HepG2 (cell line): Measurements from ENCODE around the gene VPS37D. TPM values are rescaled to one million over a fixed set of nuclear protein-coding genes. Genes with fewer than 3 reads are reported as not detected.
A peak's percentile ranks its signal among the peaks of the same experiment; 100 is the strongest.

ENCODE experiments used
- ATAC-seq: fragments of 200-7000 bp; cut with Tn5 transposase; 3 replicates; pipeline ENCODE4 v1.9.1; 2020; ENCODE audit warnings: mild to moderate bottlenecking, moderate library complexity
- BruUV-seq: library from RNA; stranded (reverse); fragments of 400-500 nt; replicated peaks from 2 replicates; lab custom pipeline; 2021; lab: Mats Ljungman, UMichigan
- CTCF ChIA-PET: fragments of 300-600 bp; formaldehyde crosslinking; extraction: SDS; loops from one replicate; lab custom pipeline; 2021; ENCODE audit warnings: low total read pairs, inconsistent platforms, low intra/inter-chr PET ratio; lab: Yijun Ruan, JAX
- POLR2A ChIA-PET: fragments of 350-600 bp; sonication (Branson Sonifier 250); formaldehyde crosslinking; loops from one replicate; lab custom pipeline; 2020; ENCODE audit warnings: antibody characterized with exemption, inconsistent platforms; lab: Yijun Ruan, JAX
- DNase-seq: peaks from one replicate; pipeline ENCODE4 v3.0.0-alpha.2; 2015; ENCODE audit warnings: low spot score
- FAIRE-seq: peaks from 3 replicates; lab custom pipeline; 2011; peaks lifted over from hg19 to GRCh38; lab: Jason Lieb, UNC
- H2AFZ ChIP-seq: one replicate; pipeline ENCODE4 v1.6.1; 2011; ENCODE audit warnings: low read length, inconsistent platforms
- H3K27ac ChIP-seq: fragments of 300-600 bp; 3 replicates; pipeline ENCODE4 v1.8.0; 2011; ENCODE audit warnings: mixed run types, mild to moderate bottlenecking, mixed read lengths, low read length, inconsistent platforms; ENCODE audit not compliant: insufficient read depth; ENCODE audit errors: extremely low read length
- H3K27me3 ChIP-seq, 2 experiments: fragments of 200-600 bp in 1 of 2; 2 replicates in 1 of 2; 3 replicates in 1 of 2; pipeline versions ENCODE4 v1.6.0 to v1.8.0; 2011; ENCODE audit warnings: low read length in 2 of 2, mild to moderate bottlenecking in 2 of 2, moderate library complexity in 2 of 2, inconsistent platforms in 1 of 2; ENCODE audit not compliant: insufficient read depth in 2 of 2, control insufficient read depth in 1 of 2
- H3K36me3 ChIP-seq, 2 experiments: fragments of 200-600 bp in 1 of 2; replicated peaks in 1 of 2; 2 replicates in 1 of 2; 3 replicates in 1 of 2; pipeline versions ENCODE4 v1.5.1 to v1.8.0; 2011; ENCODE audit warnings: low read length in 2 of 2, inconsistent platforms in 1 of 2; ENCODE audit not compliant: insufficient read depth in 2 of 2, control insufficient read depth in 1 of 2
- H3K4me1 ChIP-seq: 2 replicates; pipeline ENCODE4 v1.5.1; 2012; ENCODE audit warnings: low read length, inconsistent platforms; ENCODE audit not compliant: insufficient read depth
- H3K4me2 ChIP-seq: 2 replicates; pipeline ENCODE4 v1.6.0; 2011; ENCODE audit warnings: low read depth, low read length, inconsistent platforms
- H3K4me3 ChIP-seq, 3 experiments: fragments of 200-600 bp in 1 of 3; sonication (generic), shearing (Covaris generic) in 1 of 3; replicated peaks in 1 of 3; 2 replicates each; pipeline ENCODE4 v1.5.1; 2011 to 2016; ENCODE audit warnings: low read length in 3 of 3, inconsistent platforms in 2 of 3, low read depth in 2 of 3, mild to moderate bottlenecking in 2 of 3, control low read depth in 1 of 3, mixed read lengths in 1 of 3; ENCODE audit not compliant: insufficient read depth in 1 of 3
- H3K79me2 ChIP-seq: one replicate; pipeline ENCODE4 v1.6.1; 2011; ENCODE audit warnings: low read length, inconsistent platforms; ENCODE audit not compliant: insufficient read depth
- H3K9ac ChIP-seq: 2 replicates; pipeline ENCODE4 v1.6.0; 2011; ENCODE audit warnings: mild to moderate bottlenecking, low read depth, low read length, inconsistent platforms; ENCODE audit not compliant: insufficient read depth
- H3K9me3 ChIP-seq: 2 replicates; pipeline ENCODE4 v1.5.1; 2012; ENCODE audit warnings: mild to moderate bottlenecking, low read length
- H4K20me1 ChIP-seq: 2 replicates; pipeline ENCODE4 v1.6.0; 2011; ENCODE audit warnings: inconsistent platforms, mild to moderate bottlenecking, low read length, moderate library complexity; ENCODE audit not compliant: insufficient read depth
- CENPT ChIP-seq: sonication (generic); formaldehyde crosslinking; IDR thresholded peaks from 2 replicates; pipeline ENCODE4 v1.8.0; 2022; ENCODE audit warnings: low read depth, mild to moderate bottlenecking, moderate library complexity, missing genetic modification reagents
- GLMP ChIP-seq: sonication (generic); formaldehyde crosslinking; IDR thresholded peaks from 2 replicates; pipeline ENCODE4 v1.9.0; 2021; ENCODE audit warnings: missing genetic modification reagents, mild to moderate bottlenecking, borderline replicate concordance
- IKZF5 ChIP-seq: IDR thresholded peaks from 2 replicates; pipeline ENCODE4 v1.6.1; 2018; ENCODE audit warnings: missing genetic modification reagents, mild to moderate bottlenecking, missing compliant biosample characterization
- KDM1A ChIP-seq: IDR thresholded peaks from 2 replicates; pipeline ENCODE4 v1.6.1; 2016; ENCODE audit warnings: missing compliant biosample characterization
- NFAT5 ChIP-seq: sonication (generic); formaldehyde crosslinking; IDR thresholded peaks from 2 replicates; pipeline ENCODE4 v1.4.0; 2020; ENCODE audit warnings: missing genetic modification reagents
- NFIC ChIP-seq: IDR thresholded peaks from 2 replicates; pipeline ENCODE4 v1.6.1; 2012; ENCODE audit warnings: mild to moderate bottlenecking, low read length, inconsistent platforms
- RBFOX2 ChIP-seq: fragments of 200-400 bp; formaldehyde crosslinking; IDR thresholded peaks from 2 replicates; pipeline ENCODE4 v1.6.1; 2017; ENCODE audit warnings: low read depth, mild to moderate bottlenecking, low read length
- XRCC5 ChIP-seq: fragments of 200-400 bp; formaldehyde crosslinking; optimal IDR thresholded peaks from 2 replicates; pipeline ENCODE3; 2017; ENCODE audit warnings: mild to moderate bottlenecking, low read length
- ZFP37 ChIP-seq: sonication (generic); formaldehyde crosslinking; IDR thresholded peaks from 2 replicates; pipeline ENCODE4 v1.4.0; 2020; ENCODE audit warnings: missing genetic modification reagents, borderline replicate concordance
- ZFP41 ChIP-seq: sonication (generic); formaldehyde crosslinking; IDR thresholded peaks from 2 replicates; pipeline ENCODE4 v1.4.0; 2020; ENCODE audit warnings: mild to moderate bottlenecking, missing genetic modification reagents, borderline replicate concordance
- ZNF12 ChIP-seq: sonication (generic); formaldehyde crosslinking; IDR thresholded peaks from 2 replicates; pipeline ENCODE4 v1.5.0; 2020; ENCODE audit warnings: missing genetic modification reagents
- ZNF580 ChIP-seq: IDR thresholded peaks from 2 replicates; pipeline ENCODE4 v1.6.1; 2016; ENCODE audit warnings: low read depth, borderline replicate concordance
- ZNF597 ChIP-seq: sonication (generic); formaldehyde crosslinking; IDR thresholded peaks from 2 replicates; pipeline ENCODE4 v1.5.0; 2020; ENCODE audit warnings: missing genetic modification reagents
- ZSCAN12 ChIP-seq: sonication (generic); formaldehyde crosslinking; IDR thresholded peaks from 2 replicates; pipeline ENCODE4 v1.9.0; 2021; ENCODE audit warnings: mild to moderate bottlenecking, missing genetic modification reagents
- WGBS: methylation state at CpG from one replicate; pipeline ENCODE4 v1.1.6; 2017; ENCODE audit warnings: low lambda C conversion rate; 5-methylcytosine and 5-hydroxymethylcytosine counted together
- in situ Hi-C: cut with HindIII; loops from 2 replicates; pipeline ENCODE4 v1.10.0; 2017; ENCODE audit warnings: low pct_unique_long_range_greater_than_20kb; ENCODE audit not compliant: extremely low pct_ligation_motif_present
- intact Hi-C: fragments of 100-400 bp; cut with micrococcal nuclease; formaldehyde crosslinking; loops from one replicate; pipeline ENCODE4 v1.10.0; 2022; ENCODE audit not compliant: unreplicated experiment
- polyA plus RNA-seq, 8 experiments: library from polyadenylated mRNA; depleted of rRNA in 3 of 8; stranded (reverse) in 7 of 8; unstranded in 1 of 8; fragments of >200 nt; fragmentation: Illumina TruSeq in 4 of 8; extraction: Trizol in 4 of 8; gene quantifications; 2 replicates each; pipeline versions ENCODE4 v1.2.1 to v1.2.3, GENCODE V29; 2011 to 2016; ENCODE audit warnings: low read depth in 4 of 8, missing spikeins in 1 of 8, mixed read lengths in 1 of 8; ENCODE audit not compliant: insufficient read depth in 1 of 8
- total RNA-seq, 5 experiments: library from RNA; depleted of rRNA; stranded (reverse); fragments of >200 nt; fragmentation: Illumina TruSeq; extraction: Trizol; gene quantifications; 2 replicates each; pipeline ENCODE4 v1.2.3, GENCODE V29; 2016; ENCODE audit warnings: low read depth in 1 of 5

Gene VPS37D
- total and polyA plus RNA-seq, 2 of the 13 experiments (the other 11 are each of a cell fraction or from before 2014, with no cell fraction given) = 3.8 to 6.3 TPM

- intact Hi-C loops (loop anchor here (5.0 kb wide), 1 partner anchor 37 kb away; the partner anchor contains the start of gene STX1A), in situ Hi-C loops (no loop called here)
- no peak overlapping the region for H3K4me3 ChIP-seq
- TF ChIP-seq RBFOX2 = no peak
- no peak for TF ChIP-seq IKZF5 (CRISPR knock-in tag)
- TF ChIP-seq ZFP41 (CRISPR knock-in tag) = no peak
- TF ChIP-seq KDM1A = no peak
- no peak for TF ChIP-seq ZFP37 (CRISPR knock-in tag)
- no peak for TF ChIP-seq ZNF580 (CRISPR knock-in tag)
- no peak for TF ChIP-seq ZSCAN12 (CRISPR knock-in tag)
- TF ChIP-seq CENPT (CRISPR knock-in tag) = no peak
- no peak for TF ChIP-seq XRCC5
- no peak for TF ChIP-seq ZNF12 (CRISPR knock-in tag)
- TF ChIP-seq GLMP = no peak
- TF ChIP-seq NFIC = no peak
- TF ChIP-seq ZNF597 (CRISPR knock-in tag) = no peak
- no peak for TF ChIP-seq NFAT5
- peaks cover 42% of the 10 kb centered on the region for H3K79me2 ChIP-seq
- 0 out of 5 replicates have a peak, but pooled peaks cover 0 to 2% of the 10 kb centered on the region in 2 experiments for H3K36me3 ChIP-seq
- FAIRE-seq (no peak), ATAC-seq (no peak), DNase-seq (no peak)
- peaks cover 53% of the 10 kb centered on the region for H3K4me1 ChIP-seq
- H3K27me3 ChIP-seq = no peaks in the 10 kb centered on the region; a peak in 1 of 5 replicates
- 0 out of 2 replicates have a peak overlapping the region, but pooled peaks have one; percentile 3 for H3K4me2 ChIP-seq
- H3K27ac ChIP-seq = no peak overlapping the region
- POLR2A ChIA-PET = no interaction called here
- H4K20me1 ChIP-seq = no peaks in the 10 kb centered on the region
- BruUV-seq = no TSS peak
- no peak overlapping the region for H2AFZ ChIP-seq
- CTCF ChIA-PET = no interaction called here
- no peak overlapping the region for H3K9ac ChIP-seq
- 95% methylated on average over 7 of the region's 7 CpGs for WGBS
- H3K9me3 ChIP-seq = no peaks in the 10 kb centered on the region
These were observed 12.9 kb downstream of the VPS37D start for GRCh38 chr7:73680501-73680900.
